ENCODE data around the gene MUC5AC. TPM values are rescaled to one million over a fixed set of nuclear protein-coding genes. Genes with fewer than 3 reads are reported as not detected.
"Not testable (repeated sequence)": the region's sequence is repeated elsewhere in the genome, so short reads cannot be mapped to it uniquely, and the experiment has no call there.

The MUC5AC gene
- total RNA-seq, 5 donors from 2014 or later (not counting 1 experiment from before 2014, with no cell fraction given), result 0.03 TPM; not detected in 2

DNA sequence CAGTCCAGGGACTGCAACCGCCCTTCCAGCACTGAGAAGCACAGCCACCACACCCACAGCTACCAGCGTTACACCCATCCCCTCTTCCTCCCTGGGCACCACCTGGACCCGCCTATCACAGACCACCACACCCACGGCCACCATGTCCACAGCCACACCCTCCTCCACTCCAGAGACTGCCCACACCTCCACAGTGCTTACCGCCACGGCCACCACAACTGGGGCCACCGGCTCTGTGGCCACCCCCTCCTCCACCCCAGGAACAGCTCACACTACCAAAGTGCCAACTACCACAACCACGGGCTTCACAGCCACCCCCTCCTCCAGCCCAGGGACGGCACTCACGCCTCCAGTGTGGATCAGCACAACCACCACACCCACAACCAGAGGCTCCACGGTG is 85.0 kb downstream of the MUC5AC start:
- H3K27ac ChIP-seq (ENCODE audit: low read length); H3K27me3 Mint-ChIP-seq; H3K9me3 Mint-ChIP-seq; H3K36me3 ChIP-seq (ENCODE audit: control insufficient read depth in 2 of 2, extremely low read depth in 1 of 2, insufficient read depth in 1 of 2, low read length in 1 of 2); H3K4me3 ChIP-seq (ENCODE audit: control insufficient read depth in 1 of 2, extremely low read depth in 1 of 2, low read length in 1 of 2); H3K27me3 ChIP-seq (replicated peaks in 1 of 2; ENCODE audit: control insufficient read depth in 2 of 2, extremely low read depth in 1 of 2, insufficient read depth in 2 of 2, low read length in 1 of 2); POLR2A ChIA-PET; H3K27ac Mint-ChIP-seq; H3K36me3 Mint-ChIP-seq; DNase-seq; ATAC-seq (replicated peaks in 1 of 4); H3K4me1 ChIP-seq (ENCODE audit: control insufficient read depth in 1 of 2, extremely low read depth in 1 of 2, insufficient read depth in 2 of 2, low read length in 2 of 2); H3K4me1 Mint-ChIP-seq; H3K9me3 ChIP-seq; H3K4me3 Mint-ChIP-seq; CTCF ChIA-PET: not testable (repeated sequence)
- WGBS (ENCODE audit: insufficient coverage), result 87% methylated on average over 4 of the region's 11 CpGs

DNA sequence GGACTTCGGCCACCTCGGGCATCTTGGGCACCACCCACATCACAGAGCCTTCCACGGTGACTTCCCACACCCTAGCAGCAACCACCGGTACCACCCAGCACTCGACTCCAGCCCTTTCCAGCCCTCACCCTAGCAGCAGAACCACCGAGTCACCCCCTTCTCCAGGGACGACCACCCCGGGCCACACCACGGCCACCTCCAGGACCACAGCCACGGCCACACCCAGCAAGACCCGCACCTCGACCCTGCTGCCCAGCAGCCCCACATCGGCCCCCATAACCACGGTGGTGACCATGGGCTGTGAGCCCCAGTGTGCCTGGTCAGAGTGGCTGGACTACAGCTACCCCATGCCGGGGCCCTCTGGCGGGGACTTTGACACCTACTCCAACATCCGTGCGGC is 85.8 kb downstream of the MUC5AC start:
- H3K36me3 ChIP-seq (ENCODE audit: control insufficient read depth in 2 of 2, extremely low read depth in 1 of 2, insufficient read depth in 1 of 2, low read length in 1 of 2); H3K27ac Mint-ChIP-seq; H3K4me1 Mint-ChIP-seq; H3K9me3 Mint-ChIP-seq; H3K9me3 ChIP-seq; H3K27ac ChIP-seq (ENCODE audit: low read length); POLR2A ChIA-PET; H3K27me3 ChIP-seq (replicated peaks in 1 of 2; ENCODE audit: control insufficient read depth in 2 of 2, extremely low read depth in 1 of 2, insufficient read depth in 2 of 2, low read length in 1 of 2); H3K36me3 Mint-ChIP-seq; H3K27me3 Mint-ChIP-seq; DNase-seq; CTCF ChIA-PET; H3K4me1 ChIP-seq (ENCODE audit: control insufficient read depth in 1 of 2, extremely low read depth in 1 of 2, insufficient read depth in 2 of 2, low read length in 2 of 2); H3K4me3 ChIP-seq (ENCODE audit: control insufficient read depth in 1 of 2, extremely low read depth in 1 of 2, low read length in 1 of 2); ATAC-seq (replicated peaks in 1 of 4); H3K4me3 Mint-ChIP-seq: not testable (repeated sequence)
- WGBS (ENCODE audit: insufficient coverage), result no CpG with 5 or more reads among the region's 18 CpGs

DNA sequence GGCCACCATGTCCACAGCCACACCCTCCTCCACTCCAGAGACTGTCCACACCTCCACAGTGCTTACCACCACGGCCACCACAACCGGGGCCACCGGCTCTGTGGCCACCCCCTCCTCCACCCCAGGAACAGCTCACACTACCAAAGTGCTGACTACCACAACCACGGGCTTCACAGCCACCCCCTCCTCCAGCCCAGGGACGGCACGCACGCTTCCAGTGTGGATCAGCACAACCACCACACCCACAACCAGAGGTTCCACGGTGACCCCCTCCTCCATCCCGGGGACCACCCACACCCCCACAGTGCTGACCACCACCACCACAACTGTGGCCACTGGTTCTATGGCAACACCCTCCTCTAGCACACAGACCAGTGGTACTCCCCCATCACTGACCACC is 86.8 kb downstream of the MUC5AC start:
- H3K36me3 Mint-ChIP-seq; H3K9me3 ChIP-seq; CTCF ChIA-PET; H3K4me3 ChIP-seq (ENCODE audit: control insufficient read depth in 1 of 2, extremely low read depth in 1 of 2, low read length in 1 of 2); H3K4me1 ChIP-seq (ENCODE audit: control insufficient read depth in 1 of 2, extremely low read depth in 1 of 2, insufficient read depth in 2 of 2, low read length in 2 of 2); ATAC-seq (replicated peaks in 1 of 4); H3K27ac Mint-ChIP-seq; H3K27me3 Mint-ChIP-seq; POLR2A ChIA-PET; H3K9me3 Mint-ChIP-seq; H3K27ac ChIP-seq (ENCODE audit: low read length); H3K36me3 ChIP-seq (ENCODE audit: control insufficient read depth in 2 of 2, extremely low read depth in 1 of 2, insufficient read depth in 1 of 2, low read length in 1 of 2); DNase-seq; H3K4me3 Mint-ChIP-seq; H3K27me3 ChIP-seq (replicated peaks in 1 of 2; ENCODE audit: control insufficient read depth in 2 of 2, extremely low read depth in 1 of 2, insufficient read depth in 2 of 2, low read length in 1 of 2); H3K4me1 Mint-ChIP-seq: not testable (repeated sequence)
- no CpG with 5 or more reads among the region's 9 CpGs for WGBS (ENCODE audit: insufficient coverage)

DNA sequence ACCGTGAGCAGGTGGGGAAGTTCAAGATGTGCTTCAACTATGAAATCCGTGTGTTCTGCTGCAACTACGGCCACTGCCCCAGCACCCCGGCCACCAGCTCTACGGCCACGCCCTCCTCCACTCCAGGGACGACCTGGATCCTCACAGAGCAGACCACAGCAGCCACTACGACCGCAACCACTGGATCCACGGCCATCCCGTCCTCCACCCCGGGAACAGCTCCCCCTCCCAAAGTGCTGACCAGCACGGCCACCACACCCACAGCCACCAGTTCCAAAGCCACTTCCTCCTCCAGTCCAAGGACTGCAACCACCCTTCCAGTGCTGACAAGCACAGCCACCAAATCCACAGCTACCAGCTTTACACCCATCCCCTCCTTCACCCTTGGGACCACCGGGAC is 88.0 kb downstream of the MUC5AC start:
- DNase-seq; H3K27ac Mint-ChIP-seq; H3K4me1 ChIP-seq (ENCODE audit: control insufficient read depth in 1 of 2, extremely low read depth in 1 of 2, insufficient read depth in 2 of 2, low read length in 2 of 2); ATAC-seq (replicated peaks in 1 of 4); H3K9me3 Mint-ChIP-seq; H3K36me3 ChIP-seq (ENCODE audit: control insufficient read depth in 2 of 2, extremely low read depth in 1 of 2, insufficient read depth in 1 of 2, low read length in 1 of 2); H3K4me3 Mint-ChIP-seq; H3K27ac ChIP-seq (ENCODE audit: low read length); H3K27me3 ChIP-seq (replicated peaks in 1 of 2; ENCODE audit: control insufficient read depth in 2 of 2, extremely low read depth in 1 of 2, insufficient read depth in 2 of 2, low read length in 1 of 2); CTCF ChIA-PET; H3K4me3 ChIP-seq (ENCODE audit: control insufficient read depth in 1 of 2, extremely low read depth in 1 of 2, low read length in 1 of 2); H3K9me3 ChIP-seq; H3K27me3 Mint-ChIP-seq; POLR2A ChIA-PET; H3K4me1 Mint-ChIP-seq; H3K36me3 Mint-ChIP-seq: not testable (repeated sequence)
- WGBS (ENCODE audit: insufficient coverage), result 92% methylated on average over 10 of the region's 14 CpGs

DNA sequence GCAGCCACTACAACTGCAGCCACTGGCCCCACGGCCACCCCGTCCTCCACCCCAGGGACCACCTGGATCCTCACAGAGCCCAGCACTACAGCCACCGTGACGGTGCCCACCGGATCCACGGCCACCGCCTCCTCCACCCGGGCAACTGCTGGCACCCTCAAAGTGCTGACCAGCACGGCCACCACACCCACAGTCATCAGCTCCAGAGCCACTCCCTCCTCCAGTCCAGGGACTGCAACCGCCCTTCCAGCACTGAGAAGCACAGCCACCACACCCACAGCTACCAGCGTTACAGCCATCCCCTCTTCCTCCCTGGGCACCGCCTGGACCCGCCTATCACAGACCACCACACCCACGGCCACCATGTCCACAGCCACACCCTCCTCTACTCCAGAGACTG is 88.5 kb downstream of the MUC5AC start:
- H3K27me3 Mint-ChIP-seq; H3K4me1 ChIP-seq (ENCODE audit: control insufficient read depth in 1 of 2, extremely low read depth in 1 of 2, insufficient read depth in 2 of 2, low read length in 2 of 2); H3K36me3 Mint-ChIP-seq; DNase-seq; H3K27ac Mint-ChIP-seq; H3K36me3 ChIP-seq (ENCODE audit: control insufficient read depth in 2 of 2, extremely low read depth in 1 of 2, insufficient read depth in 1 of 2, low read length in 1 of 2); CTCF ChIA-PET; H3K4me3 ChIP-seq (ENCODE audit: control insufficient read depth in 1 of 2, extremely low read depth in 1 of 2, low read length in 1 of 2); H3K9me3 Mint-ChIP-seq; H3K4me3 Mint-ChIP-seq; H3K27me3 ChIP-seq (replicated peaks in 1 of 2; ENCODE audit: control insufficient read depth in 2 of 2, extremely low read depth in 1 of 2, insufficient read depth in 2 of 2, low read length in 1 of 2); H3K9me3 ChIP-seq; H3K4me1 Mint-ChIP-seq; POLR2A ChIA-PET; H3K27ac ChIP-seq (ENCODE audit: low read length); ATAC-seq (replicated peaks in 1 of 4): not testable (repeated sequence)
- WGBS (ENCODE audit: insufficient coverage), result 86% methylated on average over 11 of the region's 14 CpGs

DNA sequence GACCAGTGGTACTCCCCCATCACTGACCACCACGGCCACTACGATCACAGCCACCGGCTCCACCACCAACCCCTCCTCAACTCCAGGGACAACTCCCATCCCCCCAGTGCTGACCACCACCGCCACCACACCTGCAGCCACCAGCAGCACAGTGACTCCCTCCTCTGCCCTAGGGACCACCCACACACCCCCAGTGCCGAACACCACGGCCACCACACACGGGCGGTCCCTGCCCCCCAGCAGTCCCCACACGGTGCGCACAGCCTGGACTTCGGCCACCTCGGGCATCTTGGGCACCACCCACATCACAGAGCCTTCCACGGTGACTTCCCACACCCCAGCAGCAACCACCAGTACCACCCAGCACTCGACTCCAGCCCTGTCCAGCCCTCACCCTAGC is 89.3 kb downstream of the MUC5AC start:
- H3K36me3 Mint-ChIP-seq; H3K9me3 ChIP-seq; H3K4me1 ChIP-seq (ENCODE audit: control insufficient read depth in 1 of 2, extremely low read depth in 1 of 2, insufficient read depth in 2 of 2, low read length in 2 of 2); H3K9me3 Mint-ChIP-seq; H3K4me3 Mint-ChIP-seq; ATAC-seq (replicated peaks in 1 of 4); H3K27ac ChIP-seq (ENCODE audit: low read length); H3K27ac Mint-ChIP-seq; H3K36me3 ChIP-seq (ENCODE audit: control insufficient read depth in 2 of 2, extremely low read depth in 1 of 2, insufficient read depth in 1 of 2, low read length in 1 of 2); POLR2A ChIA-PET; H3K27me3 ChIP-seq (replicated peaks in 1 of 2; ENCODE audit: control insufficient read depth in 2 of 2, extremely low read depth in 1 of 2, insufficient read depth in 2 of 2, low read length in 1 of 2); H3K4me3 ChIP-seq (ENCODE audit: control insufficient read depth in 1 of 2, extremely low read depth in 1 of 2, low read length in 1 of 2); H3K4me1 Mint-ChIP-seq; CTCF ChIA-PET; DNase-seq; H3K27me3 Mint-ChIP-seq: not testable (repeated sequence)
- WGBS (ENCODE audit: insufficient coverage), result 99% methylated on average over 8 of the region's 14 CpGs

DNA sequence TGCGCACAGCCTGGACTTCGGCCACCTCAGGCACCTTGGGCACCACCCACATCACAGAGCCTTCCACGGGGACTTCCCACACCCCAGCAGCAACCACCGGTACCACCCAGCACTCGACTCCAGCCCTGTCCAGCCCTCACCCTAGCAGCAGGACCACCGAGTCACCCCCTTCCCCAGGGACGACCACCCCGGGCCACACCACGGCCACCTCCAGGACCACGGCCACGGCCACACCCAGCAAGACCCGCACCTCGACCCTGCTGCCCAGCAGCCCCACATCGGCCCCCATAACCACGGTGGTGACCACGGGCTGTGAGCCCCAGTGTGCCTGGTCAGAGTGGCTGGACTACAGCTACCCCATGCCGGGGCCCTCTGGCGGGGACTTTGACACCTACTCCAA is 91.2 kb downstream of the MUC5AC start:
- H3K27ac Mint-ChIP-seq; H3K27me3 ChIP-seq (replicated peaks in 1 of 2; ENCODE audit: control insufficient read depth in 2 of 2, extremely low read depth in 1 of 2, insufficient read depth in 2 of 2, low read length in 1 of 2); H3K27ac ChIP-seq (ENCODE audit: low read length); H3K4me3 Mint-ChIP-seq; DNase-seq; H3K27me3 Mint-ChIP-seq; CTCF ChIA-PET; H3K9me3 ChIP-seq; POLR2A ChIA-PET; H3K36me3 ChIP-seq (ENCODE audit: control insufficient read depth in 2 of 2, extremely low read depth in 1 of 2, insufficient read depth in 1 of 2, low read length in 1 of 2); H3K4me3 ChIP-seq (ENCODE audit: control insufficient read depth in 1 of 2, extremely low read depth in 1 of 2, low read length in 1 of 2); H3K4me1 Mint-ChIP-seq; ATAC-seq (replicated peaks in 1 of 4); H3K9me3 Mint-ChIP-seq; H3K4me1 ChIP-seq (ENCODE audit: control insufficient read depth in 1 of 2, extremely low read depth in 1 of 2, insufficient read depth in 2 of 2, low read length in 2 of 2); H3K36me3 Mint-ChIP-seq: not testable (repeated sequence)
- WGBS (ENCODE audit: insufficient coverage), result no CpG with 5 or more reads among the region's 18 CpGs
